Fibroblast of mammary gland (primary cell): ENCODE results near the gene NCAPD3.

Source experiments
- DNase-seq: peaks from one replicate; pipeline ENCODE4 v3.0.0-alpha.2; 2010; ENCODE audit warnings: low read depth
- H3K4me3 ChIP-seq: 2 replicates; pipeline ENCODE4 v1.5.1; 2011; ENCODE audit warnings: low read depth, mild to moderate bottlenecking, low read length, moderate library complexity; ENCODE audit not compliant: control insufficient read depth
- TF ChIP-seq, protein P1 (sequence below): conservative IDR thresholded peaks from 2 replicates; pipeline ENCODE4 v1.5.1; 2011; ENCODE audit warnings: low read depth, low read length, inconsistent platforms; ENCODE audit not compliant: control insufficient read depth, insufficient read depth

NCAPD3 gene

DNA sequence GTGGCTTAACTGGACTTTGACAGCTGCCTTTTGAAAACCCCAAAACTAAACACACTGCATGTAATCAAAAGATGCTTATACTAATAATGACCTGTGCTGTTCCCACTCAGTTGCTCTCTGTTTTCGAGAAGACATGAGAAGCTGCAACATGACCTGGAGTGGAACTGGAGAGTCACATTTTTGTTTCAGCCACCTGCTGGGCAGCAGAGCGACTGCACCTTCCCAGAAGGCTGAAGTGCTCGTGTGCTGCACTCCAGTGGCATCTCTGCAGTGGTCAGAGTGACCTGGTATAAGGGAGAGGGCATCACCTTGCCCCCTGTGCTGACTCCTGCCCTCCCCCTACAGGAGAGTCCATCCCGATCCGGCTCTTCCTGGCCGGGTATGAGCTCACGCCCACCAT is 20.8 kb upstream of the NCAPD3 start:
- peak; percentile 25 for DNase-seq
- TF ChIP-seq, protein P1, sequence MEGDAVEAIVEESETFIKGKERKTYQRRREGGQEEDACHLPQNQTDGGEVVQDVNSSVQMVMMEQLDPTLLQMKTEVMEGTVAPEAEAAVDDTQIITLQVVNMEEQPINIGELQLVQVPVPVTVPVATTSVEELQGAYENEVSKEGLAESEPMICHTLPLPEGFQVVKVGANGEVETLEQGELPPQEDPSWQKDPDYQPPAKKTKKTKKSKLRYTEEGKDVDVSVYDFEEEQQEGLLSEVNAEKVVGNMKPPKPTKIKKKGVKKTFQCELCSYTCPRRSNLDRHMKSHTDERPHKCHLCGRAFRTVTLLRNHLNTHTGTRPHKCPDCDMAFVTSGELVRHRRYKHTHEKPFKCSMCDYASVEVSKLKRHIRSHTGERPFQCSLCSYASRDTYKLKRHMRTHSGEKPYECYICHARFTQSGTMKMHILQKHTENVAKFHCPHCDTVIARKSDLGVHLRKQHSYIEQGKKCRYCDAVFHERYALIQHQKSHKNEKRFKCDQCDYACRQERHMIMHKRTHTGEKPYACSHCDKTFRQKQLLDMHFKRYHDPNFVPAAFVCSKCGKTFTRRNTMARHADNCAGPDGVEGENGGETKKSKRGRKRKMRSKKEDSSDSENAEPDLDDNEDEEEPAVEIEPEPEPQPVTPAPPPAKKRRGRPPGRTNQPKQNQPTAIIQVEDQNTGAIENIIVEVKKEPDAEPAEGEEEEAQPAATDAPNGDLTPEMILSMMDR, result peak; percentile 42
- no peak overlapping the region for H3K4me3 ChIP-seq

- DNase-seq, result no peak
- H3K4me3 ChIP-seq, result no peak overlapping the region
- TF ChIP-seq, protein P1, result no peak
These were observed 20.1 kb upstream of the NCAPD3 start for GRCh38 chr11:134243913-134244312.

GRCh38 chr11:134242376-134242775 is 18.6 kb upstream of the NCAPD3 start:
- TF ChIP-seq, protein P1, result no peak
- H3K4me3 ChIP-seq, result no peak overlapping the region
- no peak for DNase-seq

DNA sequence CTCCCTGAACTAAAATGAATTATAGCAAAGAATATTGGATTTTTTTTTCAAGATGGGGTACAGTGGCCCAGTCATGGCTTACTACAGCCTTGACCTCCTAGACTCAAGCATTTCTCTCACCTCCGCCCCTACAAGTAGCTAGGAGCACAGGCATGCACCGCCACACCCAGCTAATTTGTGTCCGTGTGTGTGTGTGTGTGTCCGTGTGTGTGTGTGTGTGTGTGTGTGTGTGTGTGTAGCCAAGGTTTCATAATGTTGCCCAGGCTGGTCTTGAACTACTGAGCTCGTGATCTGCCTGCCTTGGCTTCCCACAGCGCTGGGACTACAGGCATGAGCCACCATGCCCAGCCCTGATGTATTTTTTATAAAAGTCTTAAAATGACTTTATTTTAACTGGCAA is 16.8 kb upstream of the NCAPD3 start:
- DNase-seq, result no peak
- TF ChIP-seq, protein P1, result no peak
- no peak overlapping the region for H3K4me3 ChIP-seq

GRCh38 chr11:134238956-134239355 is 15.2 kb upstream of the NCAPD3 start:
- TF ChIP-seq, protein P1, result no peak
- no peak for DNase-seq
- H3K4me3 ChIP-seq, result no peak overlapping the region

DNA sequence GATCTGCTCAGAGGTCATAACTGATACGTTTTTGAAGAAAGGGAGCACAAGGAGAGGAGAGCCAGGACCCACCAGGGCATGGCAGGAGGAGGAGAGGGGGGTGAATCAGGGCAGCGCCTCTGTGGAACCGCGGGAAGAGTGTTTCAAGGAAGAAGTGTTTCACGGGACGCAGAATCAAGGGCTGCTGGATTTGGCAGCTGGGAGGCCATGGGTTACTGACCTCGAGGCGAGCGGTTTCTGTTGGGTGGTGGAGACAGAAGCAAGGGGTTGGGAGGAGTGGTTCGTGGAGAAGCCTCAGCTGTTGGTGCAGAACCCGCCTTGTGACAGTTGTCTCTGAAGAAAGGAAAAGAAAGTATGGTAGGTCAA is 13.8 kb upstream of the NCAPD3 start:
- TF ChIP-seq, protein P1, result no peak
- H3K4me3 ChIP-seq, result no peak overlapping the region
- DNase-seq, result no peak
